ENCODE measurements around the gene GHR. TPM values are rescaled to one million over a fixed set of nuclear protein-coding genes. Genes with fewer than 3 reads are reported as not detected.
A peak's percentile ranks its signal among the peaks of the same experiment; 100 is the strongest.

Gene GHR
- total RNA-seq, 2 experiments from 2014 or later = not detected

DNA sequence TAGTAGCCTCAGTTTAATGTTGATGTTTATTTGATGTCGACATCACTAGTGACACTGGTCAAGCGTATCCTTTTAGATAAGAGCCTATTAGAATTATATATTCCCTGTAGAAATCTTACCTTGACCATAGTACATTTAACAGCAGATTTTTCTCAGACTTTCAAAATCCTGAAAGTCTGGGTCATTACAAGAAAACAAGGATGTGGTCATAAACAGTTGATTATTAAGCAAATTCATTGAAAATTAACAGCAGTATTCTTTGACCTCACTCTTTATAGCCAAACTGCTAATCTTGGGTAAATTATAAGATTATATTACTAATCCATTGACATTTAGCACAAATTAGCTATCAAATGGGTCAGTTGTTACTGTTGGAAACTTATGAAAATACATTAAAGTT, 83.4 kb downstream of the GHR start:
- Mint-ChIP-seq H3K4me1 (ENCODE audit: low read depth) (no peaks in the 10 kb centered on the region), H3K4me3 (no peak overlapping the region), H3K9me3 (no peaks in the 10 kb centered on the region), H3K36me3 (ENCODE audit: low read depth) (no peaks in the 10 kb centered on the region), H3K27me3 (no peaks in the 10 kb centered on the region), H3K27ac (no peak overlapping the region)
- DNase-seq (no peak), ATAC-seq (no peak)
- CTCF ChIA-PET = interaction anchor here (2.2 kb wide), 1 partner anchor 77 kb away, joined by 8 read pairs; no protein-coding TSS in a partner anchor
- no peak for TF ChIP-seq CTCF (IDR thresholded peaks at IDR 0.05)
- intact Hi-C loops (cut with micrococcal nuclease) = no loop called here
- POLR2A ChIA-PET = no interaction called here

DNA sequence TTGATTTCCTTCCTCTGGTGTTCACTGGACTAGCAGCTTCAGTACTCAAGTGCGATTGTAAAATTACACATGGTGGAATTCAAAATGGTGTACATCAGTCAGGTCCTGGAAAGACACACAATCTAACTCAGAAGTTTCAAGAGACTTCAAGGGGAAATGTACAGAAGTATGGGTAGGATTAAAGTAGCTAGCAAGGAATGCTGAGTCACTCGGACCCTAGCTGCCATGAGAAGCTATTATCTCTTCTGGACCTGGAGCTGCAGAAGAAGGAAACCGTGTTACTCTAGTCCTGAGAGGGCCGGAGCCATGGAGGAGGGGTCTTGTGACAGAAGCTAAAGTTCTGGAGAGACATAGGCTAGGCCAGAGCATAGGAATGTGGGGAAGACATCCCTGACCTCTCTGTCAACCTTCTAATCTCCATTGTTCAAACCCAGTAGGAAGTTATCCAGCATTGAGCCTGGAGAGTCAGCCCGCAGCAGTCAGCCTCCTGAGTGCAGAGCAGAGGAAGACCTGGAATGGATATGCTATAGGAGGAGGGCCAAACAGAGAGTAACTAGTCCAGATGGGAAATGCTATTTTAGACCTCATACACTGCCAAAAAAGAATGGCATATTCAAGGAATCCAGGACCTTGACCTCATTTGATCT, 84.3 kb downstream of the GHR start:
- Mint-ChIP-seq H3K27me3 (no peaks in the 10 kb centered on the region), H3K9me3 (no peaks in the 10 kb centered on the region), H3K36me3 (ENCODE audit: low read depth) (no peaks in the 10 kb centered on the region), H3K4me3 (no peak overlapping the region), H3K27ac (no peak overlapping the region), H3K4me1 (ENCODE audit: low read depth) (no peaks in the 10 kb centered on the region)
- POLR2A ChIA-PET = no interaction called here
- DNase-seq (no peak), ATAC-seq (no peak)
- no peak for TF ChIP-seq CTCF (IDR thresholded peaks at IDR 0.05)
- intact Hi-C loops (cut with micrococcal nuclease) = no loop called here
- CTCF ChIA-PET = interaction anchor here (2.2 kb wide), 1 partner anchor 76 kb away, joined by 8 read pairs; no protein-coding TSS in a partner anchor

- no peak for DNase-seq
- intact Hi-C loops (cut with micrococcal nuclease) = no loop called here
- CTCF ChIA-PET = no interaction called here
- H3K4me1 Mint-ChIP-seq (ENCODE audit: low read depth) = no peaks in the 10 kb centered on the region
- H3K9me3 Mint-ChIP-seq = no peaks in the 10 kb centered on the region
- no peak overlapping the region for H3K4me3 Mint-ChIP-seq
- no peaks in the 10 kb centered on the region for H3K36me3 Mint-ChIP-seq (ENCODE audit: low read depth)
- H3K27ac Mint-ChIP-seq = no peak overlapping the region
- no peak for TF ChIP-seq CTCF (IDR thresholded peaks at IDR 0.05)
- peaks cover 2% of the 10 kb centered on the region for H3K27me3 Mint-ChIP-seq
- no peak for ATAC-seq
- POLR2A ChIA-PET = no interaction called here
Observed at GRCh38 chr5:42513246-42513645, 90.0 kb downstream of the GHR start.

DNA sequence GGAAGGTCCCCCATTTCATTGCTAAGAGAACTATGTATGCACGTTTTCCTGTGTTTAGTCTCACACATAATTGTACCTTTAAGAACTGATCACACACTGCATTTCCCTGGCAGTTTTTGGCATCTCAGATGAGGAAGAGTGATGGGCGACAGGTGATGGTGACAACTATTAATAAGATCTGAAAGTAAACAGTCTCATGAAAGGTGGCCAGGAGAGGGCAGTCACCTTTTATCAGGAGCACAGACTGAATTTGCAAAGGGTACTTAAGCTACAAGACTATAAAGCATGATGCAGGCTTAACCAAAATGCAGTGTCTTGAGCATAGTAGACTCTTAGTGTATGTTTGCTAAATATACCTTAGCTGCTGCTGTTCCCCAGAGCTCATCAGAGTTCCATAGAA, 91.5 kb downstream of the GHR start:
- no peaks in the 10 kb centered on the region for H3K9me3 Mint-ChIP-seq
- intact Hi-C loops (cut with micrococcal nuclease) = no loop called here
- no peaks in the 10 kb centered on the region for H3K36me3 Mint-ChIP-seq (ENCODE audit: low read depth)
- H3K4me3 Mint-ChIP-seq = no peak overlapping the region
- ATAC-seq (no peak), DNase-seq (peak; percentile 5)
- H3K27ac Mint-ChIP-seq = no peak overlapping the region
- POLR2A ChIA-PET = no interaction called here
- CTCF ChIA-PET = interaction anchor here (0.6 to 1.1 kb wide), 3 partner anchors 394 to 953 kb away, joined by 3 read pairs; no protein-coding TSS in a partner anchor
- no peaks in the 10 kb centered on the region for H3K4me1 Mint-ChIP-seq (ENCODE audit: low read depth)
- TF ChIP-seq CTCF (IDR thresholded peaks at IDR 0.05) = no peak
- H3K27me3 Mint-ChIP-seq = peaks cover 2% of the 10 kb centered on the region

- Mint-ChIP-seq H3K36me3 (ENCODE audit: low read depth) (no peaks in the 10 kb centered on the region), H3K4me3 (no peak overlapping the region), H3K27ac (no peak overlapping the region), H3K9me3 (no peaks in the 10 kb centered on the region), H3K27me3 (peaks cover 2% of the 10 kb centered on the region), H3K4me1 (ENCODE audit: low read depth) (no peaks in the 10 kb centered on the region)
- ChIA-PET POLR2A (no interaction called here), CTCF (interaction anchor here (0.6 to 1.3 kb wide), 5 partner anchors 53 to 953 kb away, joined by 3 read pairs; no protein-coding TSS in a partner anchor)
- intact Hi-C loops (cut with micrococcal nuclease) = no loop called here
- TF ChIP-seq CTCF (IDR thresholded peaks at IDR 0.05) = no peak
- DNase-seq (no peak), ATAC-seq (no peak)
Observed at GRCh38 chr5:42515504-42515903, 92.3 kb downstream of the GHR start.

Data from activated CD8-positive, alpha-beta T cell treated with anti-CD3 and anti-CD28 coated beads for 36 hours (primary cell).